Astrocyte (in vitro differentiated cells and primary cell): ENCODE measurements around the gene SYVN1. TPM values are rescaled to one million over a fixed set of nuclear protein-coding genes. Genes with fewer than 3 reads are reported as not detected.

Source experiments
- DNase-seq: peaks from one replicate; pipeline ENCODE4 v3.0.0-alpha.2; 2010; ENCODE audit warnings: low read depth
- FAIRE-seq: peaks from 2 replicates; lab custom pipeline; 2011; peaks lifted over from hg19 to GRCh38; lab: Jason Lieb, UNC
- H2AFZ ChIP-seq: 2 replicates; pipeline ENCODE4 v1.6.0; 2012; ENCODE audit warnings: low read depth, low read length, inconsistent platforms
- H3K27ac ChIP-seq: 2 replicates; pipeline ENCODE4 v1.5.1; 2011; ENCODE audit warnings: low read depth, low read length, inconsistent platforms
- H3K27me3 ChIP-seq: 2 replicates; pipeline ENCODE4 v1.6.0; 2011; ENCODE audit warnings: low read length, inconsistent platforms; ENCODE audit not compliant: insufficient read depth
- H3K36me3 ChIP-seq: 2 replicates; pipeline ENCODE4 v1.5.1; 2011; ENCODE audit warnings: low read length, inconsistent platforms; ENCODE audit not compliant: insufficient read depth
- H3K4me1 ChIP-seq: 2 replicates; pipeline ENCODE4 v1.5.1; 2011; ENCODE audit warnings: low read length, inconsistent platforms; ENCODE audit not compliant: insufficient read depth
- H3K4me2 ChIP-seq: 2 replicates; pipeline ENCODE4 v1.6.0; 2012; ENCODE audit warnings: low read length, inconsistent platforms
- H3K4me3 ChIP-seq: 2 replicates; pipeline ENCODE4 v1.5.1; 2011; ENCODE audit warnings: low read depth, mild to moderate bottlenecking, low read length, inconsistent platforms; ENCODE audit not compliant: insufficient read depth
- H3K79me2 ChIP-seq: 2 replicates; pipeline ENCODE4 v1.6.0; 2012; ENCODE audit warnings: mild to moderate bottlenecking, low read length, inconsistent platforms; ENCODE audit not compliant: insufficient read depth
- H3K9ac ChIP-seq: 2 replicates; pipeline ENCODE4 v1.6.0; 2012; ENCODE audit warnings: mild to moderate bottlenecking, low read length, inconsistent platforms
- H3K9me3 ChIP-seq: 2 replicates; pipeline ENCODE4 v1.5.1; 2012; ENCODE audit warnings: low read depth, mild to moderate bottlenecking, low read length, inconsistent platforms; ENCODE audit not compliant: insufficient read depth
- H4K20me1 ChIP-seq: 2 replicates; pipeline ENCODE4 v1.6.0; 2012; ENCODE audit warnings: low read length, inconsistent platforms; ENCODE audit not compliant: insufficient read depth
- H3K27ac Mint-ChIP-seq: one replicate; pipeline ENCODE4 v1.8.0; 2021; ENCODE audit warnings: mild to moderate bottlenecking, mixed read lengths; ENCODE audit not compliant: unreplicated experiment
- H3K27me3 Mint-ChIP-seq: one replicate; pipeline ENCODE4 v1.8.0; 2021; ENCODE audit warnings: low read depth, mixed read lengths; ENCODE audit not compliant: unreplicated experiment
- H3K36me3 Mint-ChIP-seq: one replicate; pipeline ENCODE4 v1.8.0; 2021; ENCODE audit warnings: low read depth, mixed read lengths; ENCODE audit not compliant: unreplicated experiment
- H3K4me1 Mint-ChIP-seq: one replicate; pipeline ENCODE4 v1.8.0; 2021; ENCODE audit warnings: low read depth, mixed read lengths; ENCODE audit not compliant: unreplicated experiment
- H3K4me3 Mint-ChIP-seq: one replicate; pipeline ENCODE4 v1.8.0; 2021; ENCODE audit warnings: mild to moderate bottlenecking, moderate library complexity, mixed read lengths; ENCODE audit not compliant: unreplicated experiment
- H3K9me3 Mint-ChIP-seq: one replicate; pipeline ENCODE4 v1.8.0; 2021; ENCODE audit warnings: mild to moderate bottlenecking, mixed read lengths; ENCODE audit not compliant: unreplicated experiment
- EZH2 ChIP-seq: IDR thresholded peaks from 2 replicates; pipeline ENCODE4 v1.6.1; 2012; ENCODE audit warnings: mild to moderate bottlenecking, low read length, inconsistent platforms; ENCODE audit not compliant: insufficient read depth
- total RNA-seq: library from RNA; stranded (reverse); gene quantifications from 2 replicates; pipeline ENCODE4 v1.2.1, GENCODE V29; 2021
- TF ChIP-seq, protein P1 (sequence below): IDR thresholded peaks from 2 replicates; pipeline ENCODE4 v1.5.1; 2011; ENCODE audit warnings: low read depth, mild to moderate bottlenecking, inconsistent platforms, low read length, moderate library complexity; ENCODE audit not compliant: insufficient read depth

The SYVN1 gene
- total RNA-seq, 1 donor from 2014 or later = 43.0 TPM

DNA sequence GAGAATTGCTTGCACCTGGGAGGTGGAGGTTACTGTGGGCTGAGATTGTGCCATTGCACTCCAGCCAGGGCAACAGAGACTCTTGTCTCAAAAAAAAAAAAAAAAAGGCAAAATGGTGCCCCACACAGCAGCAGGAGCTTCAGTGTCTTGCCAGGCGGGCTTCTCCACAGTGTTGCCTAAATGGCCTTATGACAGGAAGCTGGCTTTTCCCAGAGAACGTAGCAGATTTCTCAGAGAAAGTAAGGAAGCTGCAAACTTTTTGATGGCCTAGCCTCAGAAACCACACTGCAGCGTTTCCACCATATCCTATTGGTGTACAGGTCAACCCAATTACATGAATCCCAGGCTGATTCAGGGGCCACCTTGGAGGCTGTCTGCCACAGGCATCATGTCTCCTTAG, 23.0 kb upstream of the SYVN1 start:
- no peak overlapping the region for H3K4me3 Mint-ChIP-seq
- DNase-seq (no peak), FAIRE-seq (no peak)
- Histone ChIP-seq H3K4me1 (peaks cover 3% of the 10 kb centered on the region), H3K27ac (no peak overlapping the region), H3K79me2 (no peaks in the 10 kb centered on the region), H3K4me2 (no peak overlapping the region), H3K4me3 (no peak overlapping the region), H3K27me3 (no peaks in the 10 kb centered on the region), H2AFZ (no peak overlapping the region), H3K9me3 (no peaks in the 10 kb centered on the region), H3K9ac (no peak overlapping the region), H4K20me1 (no peaks in the 10 kb centered on the region), H3K36me3 (no peaks in the 10 kb centered on the region)
- no peaks in the 10 kb centered on the region for H3K4me1 Mint-ChIP-seq
- H3K27me3 Mint-ChIP-seq = peaks cover 16% of the 10 kb centered on the region
- no peaks in the 10 kb centered on the region for H3K36me3 Mint-ChIP-seq
- no peaks in the 10 kb centered on the region for H3K9me3 Mint-ChIP-seq
- H3K27ac Mint-ChIP-seq = no peak overlapping the region
- TF ChIP-seq EZH2 = no peak
- TF ChIP-seq, protein P1, sequence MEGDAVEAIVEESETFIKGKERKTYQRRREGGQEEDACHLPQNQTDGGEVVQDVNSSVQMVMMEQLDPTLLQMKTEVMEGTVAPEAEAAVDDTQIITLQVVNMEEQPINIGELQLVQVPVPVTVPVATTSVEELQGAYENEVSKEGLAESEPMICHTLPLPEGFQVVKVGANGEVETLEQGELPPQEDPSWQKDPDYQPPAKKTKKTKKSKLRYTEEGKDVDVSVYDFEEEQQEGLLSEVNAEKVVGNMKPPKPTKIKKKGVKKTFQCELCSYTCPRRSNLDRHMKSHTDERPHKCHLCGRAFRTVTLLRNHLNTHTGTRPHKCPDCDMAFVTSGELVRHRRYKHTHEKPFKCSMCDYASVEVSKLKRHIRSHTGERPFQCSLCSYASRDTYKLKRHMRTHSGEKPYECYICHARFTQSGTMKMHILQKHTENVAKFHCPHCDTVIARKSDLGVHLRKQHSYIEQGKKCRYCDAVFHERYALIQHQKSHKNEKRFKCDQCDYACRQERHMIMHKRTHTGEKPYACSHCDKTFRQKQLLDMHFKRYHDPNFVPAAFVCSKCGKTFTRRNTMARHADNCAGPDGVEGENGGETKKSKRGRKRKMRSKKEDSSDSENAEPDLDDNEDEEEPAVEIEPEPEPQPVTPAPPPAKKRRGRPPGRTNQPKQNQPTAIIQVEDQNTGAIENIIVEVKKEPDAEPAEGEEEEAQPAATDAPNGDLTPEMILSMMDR = no peak

DNA sequence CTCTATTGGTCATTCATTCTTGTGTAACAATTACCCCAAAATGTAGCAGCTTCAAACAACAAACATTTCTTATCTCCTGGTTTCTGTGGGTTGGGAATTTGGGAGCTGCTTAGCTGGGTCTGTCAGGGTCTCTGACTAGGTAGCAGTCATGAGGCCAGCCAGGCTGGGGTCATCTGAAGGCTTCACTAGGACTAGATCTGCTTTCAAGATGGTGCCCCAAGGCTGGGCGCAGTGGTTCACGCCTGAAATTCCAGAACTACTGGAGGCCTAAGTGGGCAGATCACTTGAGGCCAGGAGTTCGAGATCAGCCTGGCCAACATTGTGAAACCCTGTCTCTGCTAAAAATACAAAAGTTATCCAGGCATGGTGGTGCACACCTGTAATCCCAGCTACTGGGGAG, 22.6 kb upstream of the SYVN1 start:
- FAIRE-seq = no peak
- no peaks in the 10 kb centered on the region for H3K27me3 ChIP-seq
- Mint-ChIP-seq H3K27me3 (peaks cover 16% of the 10 kb centered on the region), H3K36me3 (no peaks in the 10 kb centered on the region), H3K4me1 (no peaks in the 10 kb centered on the region), H3K4me3 (no peak overlapping the region), H3K9me3 (no peaks in the 10 kb centered on the region), H3K27ac (no peak overlapping the region)
- no peak overlapping the region for H2AFZ ChIP-seq
- H3K9me3 ChIP-seq = no peaks in the 10 kb centered on the region
- H3K4me3 ChIP-seq = no peak overlapping the region
- no peak overlapping the region for H3K4me2 ChIP-seq
- H4K20me1 ChIP-seq = no peaks in the 10 kb centered on the region
- no peak for DNase-seq
- peaks cover 3% of the 10 kb centered on the region for H3K4me1 ChIP-seq
- no peak overlapping the region for H3K27ac ChIP-seq
- TF ChIP-seq, protein P1 = no peak
- no peak for TF ChIP-seq EZH2
- H3K36me3 ChIP-seq = no peaks in the 10 kb centered on the region
- H3K79me2 ChIP-seq = no peaks in the 10 kb centered on the region
- H3K9ac ChIP-seq = no peak overlapping the region

DNA sequence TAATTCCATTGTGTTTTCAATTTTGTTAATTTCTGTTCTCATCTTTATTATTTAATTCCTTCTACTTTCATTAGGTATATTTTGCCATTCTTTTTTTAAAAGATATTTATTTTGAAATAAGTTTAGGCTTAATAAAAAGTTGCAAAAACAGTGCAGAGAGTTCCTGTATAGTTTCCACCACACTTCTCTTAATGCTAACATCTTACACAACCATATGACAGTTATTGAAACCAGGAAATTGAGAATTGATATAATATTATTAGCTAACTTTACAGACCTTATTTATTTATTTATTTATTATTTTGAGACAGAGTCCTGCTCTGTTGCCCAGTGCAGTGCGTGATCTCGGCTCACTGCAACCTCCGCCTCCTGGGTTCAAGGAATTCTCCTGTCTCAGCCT, 21.9 kb upstream of the SYVN1 start:
- no peaks in the 10 kb centered on the region for H3K79me2 ChIP-seq

More for the DNA sequence above, 21.9 kb upstream of the SYVN1 start:
- Mint-ChIP-seq H3K9me3 (no peaks in the 10 kb centered on the region), H3K27me3 (peaks cover 16% of the 10 kb centered on the region), H3K4me3 (no peak overlapping the region), H3K4me1 (no peaks in the 10 kb centered on the region), H3K27ac (no peak overlapping the region), H3K36me3 (no peaks in the 10 kb centered on the region)
- H3K4me1 ChIP-seq = peaks cover 3% of the 10 kb centered on the region
- TF ChIP-seq, protein P1 = no peak
- TF ChIP-seq EZH2 = no peak
- no peak overlapping the region for H2AFZ ChIP-seq
- H3K27me3 ChIP-seq = no peaks in the 10 kb centered on the region
- FAIRE-seq = no peak
- H3K36me3 ChIP-seq = no peaks in the 10 kb centered on the region
- no peak overlapping the region for H3K27ac ChIP-seq
- H3K9me3 ChIP-seq = no peaks in the 10 kb centered on the region
- H3K9ac ChIP-seq = no peak overlapping the region
- H3K4me3 ChIP-seq = no peak overlapping the region
- no peak for DNase-seq
- no peak overlapping the region for H3K4me2 ChIP-seq
- H4K20me1 ChIP-seq = no peaks in the 10 kb centered on the region
